NCI-H1417 treated with DMSO at 0.1 percent for 48 hours (cell line): ENCODE measurements around the gene KRT222.

Source experiments
- DNase-seq: peaks from one replicate; lab custom pipeline; 2025; lab: John Stamatoyannopoulos, UW

The KRT222 gene

DNA sequence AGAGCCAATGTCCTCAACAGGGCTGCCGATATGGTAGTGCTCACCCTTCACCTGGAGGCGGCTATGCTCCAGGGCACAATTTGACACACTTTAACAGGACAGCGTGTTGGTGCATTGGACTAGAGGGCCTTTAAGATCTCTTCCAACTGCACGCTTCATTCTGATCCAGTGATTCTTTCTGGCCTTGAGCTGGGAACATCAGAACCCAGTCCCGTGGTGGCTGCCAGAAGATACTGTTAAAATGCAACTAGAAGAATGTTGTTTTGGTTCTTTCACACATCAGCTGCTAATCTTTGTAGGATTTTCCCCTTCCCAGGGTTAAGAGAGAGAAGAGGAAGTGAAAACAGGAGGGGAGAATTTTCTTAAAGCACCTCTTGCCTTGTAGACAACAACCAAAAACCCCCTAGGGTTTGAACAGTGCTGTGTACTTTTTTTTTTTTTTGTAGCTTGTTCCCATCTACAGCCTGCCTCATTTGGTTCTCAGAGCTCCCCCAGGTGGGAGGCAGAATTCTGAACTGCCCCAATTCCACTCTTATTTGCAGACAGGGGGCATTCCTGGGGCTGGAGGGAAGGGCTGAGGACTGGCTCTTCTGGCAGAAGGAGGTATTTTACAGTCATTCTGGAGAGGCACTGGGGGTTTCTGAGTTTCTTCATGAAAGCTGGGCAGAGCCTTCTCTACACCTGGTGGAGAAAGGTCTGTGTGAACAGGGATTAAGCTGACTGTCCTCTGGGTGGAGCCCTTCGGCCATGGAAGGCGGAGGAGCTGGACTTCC is 49.7 kb downstream of the KRT222 start:
- DNase-seq, result no peak

DNA sequence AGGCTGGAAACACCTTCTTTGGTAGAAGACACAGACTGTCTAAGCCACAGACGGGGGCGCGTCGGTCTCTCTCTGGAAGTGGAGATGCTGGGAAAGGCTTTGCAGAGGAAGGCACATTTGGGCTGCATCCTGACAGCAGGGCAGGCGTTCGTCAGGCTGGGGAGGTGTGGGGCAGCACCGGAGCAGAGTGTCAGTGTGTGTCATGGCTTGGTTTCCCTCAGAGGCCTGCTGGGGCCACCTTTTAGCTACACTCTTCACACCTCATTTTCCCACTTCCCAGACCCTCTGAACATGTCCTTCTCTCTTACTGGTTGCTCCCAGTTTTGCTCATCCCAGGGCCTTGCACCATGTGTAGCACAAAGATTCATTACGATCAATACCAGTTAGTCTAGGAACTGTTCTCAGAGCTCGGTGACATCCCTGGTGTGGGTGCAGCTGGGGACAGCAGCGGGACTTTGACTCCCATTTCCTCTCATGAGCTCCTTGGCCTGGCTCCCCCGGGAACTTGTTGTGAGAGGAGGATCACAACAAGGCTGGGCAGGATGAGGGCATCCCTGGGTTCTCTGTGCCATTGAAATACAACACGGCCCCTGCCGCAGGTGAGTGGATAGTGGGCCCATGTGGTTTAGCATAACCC is 50.4 kb downstream of the KRT222 start:
- no peak for DNase-seq

DNA sequence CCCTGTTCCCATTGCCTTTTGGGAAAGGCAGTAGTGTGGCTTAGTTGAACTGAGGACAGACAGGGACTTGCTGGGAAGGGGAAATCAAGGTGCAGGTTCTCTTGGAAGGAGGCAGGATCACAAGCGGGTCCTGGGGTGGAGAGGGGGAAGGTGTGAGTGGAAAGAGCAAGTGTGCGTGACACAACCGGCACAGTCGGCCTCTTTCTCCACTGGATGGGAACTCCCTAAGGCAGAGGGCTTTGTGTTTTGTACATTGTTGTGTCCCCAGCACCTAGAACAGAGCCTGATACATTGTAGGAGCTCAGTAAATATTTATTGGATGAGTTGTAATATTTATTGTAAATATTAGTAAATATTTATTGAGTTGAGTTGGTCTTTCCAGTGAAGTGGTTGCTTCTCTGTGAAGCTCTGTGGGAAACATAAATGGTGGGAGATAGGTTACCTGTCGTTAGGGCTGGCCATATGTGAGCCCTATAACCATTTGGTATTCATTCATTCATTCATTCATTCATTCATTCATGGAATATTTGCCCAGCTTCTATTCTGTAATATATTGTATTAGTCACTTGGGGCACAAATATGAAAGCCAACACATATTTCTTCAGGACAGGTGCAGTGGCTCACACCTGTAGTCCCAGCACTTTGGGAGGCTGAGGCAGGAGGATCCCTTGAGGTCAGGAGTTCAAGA is 51.4 kb downstream of the KRT222 start:
- no peak for DNase-seq

DNA sequence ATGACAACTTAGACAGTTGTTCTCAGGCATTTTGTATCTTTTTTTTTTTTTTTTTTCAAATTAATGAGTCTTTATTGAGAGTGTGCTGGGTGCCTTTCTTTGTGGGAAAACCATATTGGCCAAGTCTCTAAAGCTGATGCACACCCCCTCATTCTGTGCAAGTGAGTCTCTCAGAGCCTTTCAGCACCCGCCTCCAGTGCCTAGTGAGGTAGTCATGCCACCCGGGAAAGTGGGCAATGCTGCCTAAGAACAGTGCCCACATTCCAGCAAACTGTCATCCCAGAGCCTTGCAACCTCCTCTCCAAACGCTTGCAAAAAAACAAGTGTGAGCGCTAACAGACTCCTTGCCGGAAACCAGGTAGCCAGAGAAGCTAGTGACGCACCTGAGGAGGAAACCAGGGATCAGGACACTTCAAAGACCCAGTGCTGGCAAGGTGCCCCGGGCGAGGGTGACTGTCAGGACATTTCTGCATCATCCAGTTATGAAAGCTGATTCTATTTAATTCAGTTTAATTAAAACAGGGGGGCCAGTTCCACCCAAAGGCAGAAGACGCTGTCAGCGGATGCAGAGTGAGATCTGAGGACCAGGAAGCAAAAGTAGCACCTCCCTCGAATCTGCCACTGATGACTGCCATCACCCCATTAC is 52.3 kb downstream of the KRT222 start:
- DNase-seq, result no peak

DNA sequence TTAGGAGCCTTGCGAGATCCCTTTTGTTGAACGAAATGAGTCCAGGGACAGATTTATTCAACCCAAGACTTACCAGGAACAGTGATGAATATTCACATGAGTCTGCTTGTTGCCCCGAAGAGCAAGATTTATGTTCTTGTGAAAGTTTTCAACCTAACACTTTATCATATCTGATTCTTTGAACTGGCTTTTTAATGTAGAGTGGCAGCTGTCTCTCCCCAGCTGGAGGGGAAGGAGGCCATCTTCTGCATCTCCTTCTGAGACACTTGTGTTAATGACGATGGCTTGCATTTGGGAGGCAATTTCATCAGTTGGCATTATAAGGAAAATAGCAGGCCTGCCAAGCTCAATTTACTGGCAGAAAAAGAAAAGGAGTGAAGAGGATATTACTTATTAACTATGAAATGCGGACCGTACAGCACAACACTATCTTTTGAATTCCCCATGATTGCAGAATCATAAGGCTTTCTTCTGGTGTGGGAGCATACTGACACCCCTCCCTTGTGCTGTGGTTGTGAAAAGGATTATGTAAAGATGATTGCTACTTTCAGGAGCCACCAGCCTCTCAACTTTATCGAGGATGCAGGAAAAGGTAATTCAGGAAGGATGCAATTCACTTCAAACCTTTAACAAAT is 53.0 kb downstream of the KRT222 start:
- no peak for DNase-seq

DNA sequence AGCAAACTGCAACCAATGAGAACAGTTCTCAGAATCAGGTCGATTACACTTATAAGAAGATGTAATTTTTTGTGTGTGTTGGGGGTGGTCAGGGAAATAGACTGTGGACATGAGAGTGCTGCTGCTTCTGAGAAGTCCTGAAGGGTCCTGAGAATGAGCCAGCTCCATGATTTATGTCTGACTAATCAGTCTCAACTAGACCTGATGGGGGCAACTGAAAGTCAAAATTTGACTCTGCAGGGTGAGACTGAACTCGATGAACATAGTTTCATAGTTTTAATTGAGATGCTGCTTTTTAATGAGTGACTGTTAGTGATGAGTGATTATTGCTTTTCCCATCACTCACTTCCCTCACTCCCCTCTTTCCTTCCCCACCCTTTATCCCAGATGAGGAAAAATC is 54.6 kb downstream of the KRT222 start:
- no peak for DNase-seq

DNA sequence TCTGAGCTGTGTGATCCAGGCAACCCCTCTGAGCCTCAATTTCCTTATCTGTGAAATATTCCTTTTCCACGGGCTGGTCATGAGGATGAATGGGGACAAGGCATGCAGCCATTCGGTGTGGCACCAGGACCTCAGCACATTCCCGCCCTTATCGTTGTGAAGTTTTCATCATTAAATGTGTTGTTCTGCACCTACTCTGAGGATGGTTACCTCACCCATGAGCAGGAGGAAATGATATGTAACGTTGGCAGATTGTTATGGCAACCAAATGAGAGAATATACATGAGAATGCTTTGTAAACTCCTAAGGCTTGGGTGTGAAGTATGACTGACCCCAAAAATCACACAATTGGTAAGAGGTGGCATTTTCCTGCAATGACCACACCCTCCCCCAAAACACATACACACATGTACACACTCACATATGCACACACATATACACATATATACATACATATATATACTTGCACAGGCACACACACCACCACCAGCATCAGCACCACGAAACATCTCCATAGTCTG is 56.9 kb downstream of the KRT222 start:
- no peak for DNase-seq

DNA sequence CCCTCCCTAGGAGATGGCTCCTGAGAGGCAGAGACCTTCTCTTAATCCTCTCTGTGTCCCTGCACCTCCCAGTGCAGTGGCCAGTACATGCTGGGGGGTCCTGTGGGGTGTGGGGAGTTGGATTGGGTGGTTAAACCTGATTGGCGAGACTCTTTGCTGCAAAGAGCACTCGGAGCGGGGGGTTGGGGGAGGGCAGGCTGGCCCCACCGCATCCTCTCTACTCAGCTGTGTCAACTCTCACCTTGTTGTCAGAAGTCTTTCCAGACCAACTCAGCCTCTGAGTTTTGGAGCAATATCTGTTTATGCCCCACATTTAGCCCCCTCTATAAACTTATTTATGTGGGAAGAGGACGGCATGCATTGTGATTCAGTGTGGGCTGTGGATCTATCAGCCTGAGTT is 57.3 kb downstream of the KRT222 start:
- no peak for DNase-seq

DNA sequence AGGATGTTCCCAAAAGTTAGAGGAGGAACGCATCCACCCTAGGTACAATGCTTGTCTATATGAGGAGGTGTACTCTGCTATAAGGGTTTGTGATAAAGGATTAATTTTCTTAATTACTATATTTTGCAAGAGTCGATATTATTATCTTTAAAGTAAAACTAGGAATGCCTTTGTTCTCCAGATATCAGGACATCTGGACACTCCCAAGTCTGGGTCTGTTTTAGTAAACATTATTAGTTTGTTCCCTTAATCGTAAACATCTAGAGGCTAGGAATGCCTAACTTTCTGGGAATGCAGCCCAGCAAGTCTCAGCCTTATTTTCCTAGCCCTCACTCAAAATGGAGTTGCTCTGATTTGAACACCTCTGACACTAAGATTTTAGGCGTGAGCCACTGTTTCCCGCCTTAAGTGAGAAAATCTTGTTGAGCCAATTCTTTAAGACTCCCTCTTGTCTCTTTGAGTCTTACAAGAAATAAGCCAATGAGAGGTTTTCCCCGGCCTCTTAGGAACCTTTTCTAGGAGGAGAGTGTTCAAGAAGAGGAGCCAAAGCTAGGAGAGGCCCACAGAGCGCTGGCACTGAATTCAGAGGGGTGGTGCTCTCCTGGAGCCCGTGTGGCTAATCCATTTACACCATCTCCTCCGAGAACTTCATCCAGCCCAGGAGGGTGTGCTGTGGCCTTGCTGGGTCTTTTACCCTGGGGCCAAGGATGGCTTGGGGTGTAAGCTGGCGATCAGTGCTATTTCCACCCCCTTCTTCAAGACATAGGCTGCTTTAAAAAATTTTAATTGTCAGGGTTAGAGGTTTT is 58.2 kb downstream of the KRT222 start:
- no peak for DNase-seq

DNA sequence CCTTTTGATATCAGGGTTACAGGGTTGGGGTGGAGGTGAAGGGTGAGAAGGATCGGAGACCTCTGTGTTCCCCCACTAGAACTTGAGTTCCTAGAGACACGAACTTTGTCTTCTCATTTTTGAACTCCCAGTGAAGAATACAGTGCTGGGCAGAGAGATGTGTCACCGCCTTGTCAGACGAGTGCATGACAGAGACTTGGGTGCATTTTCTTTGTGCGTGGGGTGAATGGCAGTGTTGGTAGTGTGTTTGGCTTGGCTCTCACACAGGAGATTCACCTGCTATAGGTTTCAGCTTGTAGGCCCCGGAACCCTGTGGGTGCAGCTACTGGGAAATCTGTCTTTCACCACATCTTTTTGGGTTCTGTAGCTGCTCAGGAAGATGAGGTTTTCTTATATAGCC is 59.7 kb downstream of the KRT222 start:
- no peak for DNase-seq
